ENCODE data around the gene ATG4A. TPM values are rescaled to one million over a fixed set of nuclear protein-coding genes. Genes with fewer than 3 reads are reported as not detected.

The ATG4A gene
- total RNA-seq, 1 donor from 2014 or later, result 18.0 TPM

DNA sequence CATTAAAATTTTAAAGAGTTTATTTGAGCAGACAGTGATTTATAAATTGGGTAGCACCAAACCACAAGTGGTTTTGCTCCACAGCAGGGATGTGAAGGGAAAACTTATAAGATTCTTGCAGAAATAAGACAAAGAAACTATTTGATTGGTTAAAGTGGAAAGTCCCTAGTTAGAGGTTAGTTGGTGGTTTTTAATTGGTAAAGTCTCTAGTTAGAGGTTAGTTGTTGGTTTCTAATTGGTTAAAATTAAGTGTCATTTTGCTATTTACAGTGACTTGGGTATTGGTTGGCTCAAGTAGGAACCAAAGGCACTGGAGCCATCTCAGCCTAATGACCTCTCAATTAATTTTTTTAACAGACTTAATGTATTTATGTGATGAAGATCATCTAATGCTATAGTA, 23.0 kb downstream of the ATG4A start:
- intact Hi-C loops (cut with DNase I), result no loop called here
- ATAC-seq (no peak), DNase-seq (ENCODE audit: missing footprints) (no peak)

DNA sequence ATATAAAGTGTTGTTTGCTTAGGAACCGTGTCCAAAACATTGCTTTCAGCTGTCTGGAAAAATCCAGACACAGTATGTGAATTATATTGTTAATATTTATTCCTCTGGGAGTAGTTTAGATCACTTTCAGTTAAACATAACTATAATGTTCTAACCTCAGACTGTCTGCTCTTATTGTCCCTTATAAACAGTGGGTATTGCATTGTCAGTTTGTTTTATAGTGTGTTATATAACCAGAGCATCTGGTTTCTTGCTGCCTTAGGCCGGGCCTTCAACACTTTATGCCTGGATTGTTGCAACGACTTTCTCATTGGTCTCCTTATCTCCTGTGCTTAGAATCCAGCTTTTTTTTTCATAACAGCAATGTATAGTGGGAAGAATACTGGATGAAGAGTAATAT, 26.4 kb downstream of the ATG4A start:
- intact Hi-C loops (cut with DNase I), result no loop called here
- no peak for DNase-seq (ENCODE audit: missing footprints)
- ATAC-seq, result no peak

DNA sequence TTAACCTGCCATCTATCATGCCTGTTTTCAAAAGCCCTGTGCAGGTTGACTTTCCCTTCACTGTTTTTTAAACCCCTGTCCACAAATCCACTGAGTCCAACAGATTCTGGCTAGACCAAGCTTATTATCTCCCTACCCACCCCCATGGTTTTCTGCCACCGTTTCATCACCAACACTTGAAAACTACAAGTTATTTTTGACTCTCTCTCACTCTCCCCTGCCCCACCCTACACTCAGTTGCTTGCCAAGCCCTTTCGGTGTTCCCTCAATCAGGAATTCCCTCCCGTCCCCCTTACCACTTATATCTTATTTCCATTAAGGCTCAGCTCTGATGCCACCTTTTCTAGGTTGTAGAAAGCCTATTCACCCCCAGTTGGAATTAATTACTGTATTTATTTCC, 29.7 kb downstream of the ATG4A start:
- no peak for DNase-seq (ENCODE audit: missing footprints)
- peak; percentile 63 for ATAC-seq
- intact Hi-C loops (cut with DNase I), result no loop called here

DNA sequence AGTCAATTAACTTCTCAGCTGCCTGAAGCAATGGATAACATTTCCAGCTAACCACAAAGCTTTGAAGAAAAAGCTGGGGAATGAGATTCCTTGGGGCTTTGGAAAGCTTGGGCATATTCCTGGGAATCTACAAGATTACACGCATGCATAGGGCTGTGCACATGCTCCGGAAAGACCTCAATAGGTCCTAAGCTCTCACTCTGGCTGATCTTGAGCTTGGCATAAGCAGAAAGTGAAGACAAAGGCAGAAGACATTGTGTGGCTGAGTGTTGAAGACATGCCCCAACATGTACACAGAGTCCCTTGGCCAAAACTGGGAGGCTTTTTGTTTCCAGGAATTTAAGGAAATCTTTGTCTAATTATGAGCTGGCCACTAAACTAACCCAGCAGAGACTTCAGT, 31.2 kb downstream of the ATG4A start:
- intact Hi-C loops (cut with DNase I), result no loop called here
- DNase-seq (ENCODE audit: missing footprints) (no peak), ATAC-seq (no peak)

DNA sequence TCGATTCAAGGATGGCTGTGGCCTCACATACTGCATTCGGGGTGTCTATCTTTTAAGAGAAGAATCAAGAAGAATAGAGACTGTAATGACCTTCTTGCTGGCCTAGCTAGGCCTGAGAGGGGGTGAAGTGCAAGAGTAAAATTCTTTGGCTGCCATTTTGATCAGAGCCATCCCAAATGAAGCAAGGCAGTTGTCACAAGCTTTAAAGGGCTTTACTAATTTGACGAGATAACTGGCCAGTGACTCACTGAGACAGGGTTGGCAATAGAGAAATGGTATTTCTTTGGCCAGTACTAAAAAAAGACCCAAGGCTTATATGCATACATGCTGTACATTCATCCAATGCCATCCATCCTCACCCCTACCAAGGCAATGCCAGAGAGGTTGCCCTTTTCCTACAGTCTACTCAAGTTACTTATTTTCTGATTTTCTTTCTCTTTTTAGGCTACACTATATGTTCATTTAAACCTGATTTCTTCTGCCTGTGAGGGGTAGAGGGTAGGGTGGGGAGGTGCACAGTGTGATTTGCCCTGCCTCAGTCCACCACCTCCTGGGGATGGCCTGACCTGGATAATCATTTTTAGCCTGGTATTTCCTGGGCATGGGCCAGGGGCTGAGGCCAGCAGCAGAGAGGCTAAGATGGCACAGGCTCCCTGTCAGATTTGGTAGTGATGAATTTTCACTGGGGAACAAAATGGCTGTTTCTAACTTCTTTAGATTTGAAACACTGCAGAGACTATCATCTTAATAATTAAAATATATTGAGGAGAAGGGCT, 32.2 kb downstream of the ATG4A start:
- intact Hi-C loops (cut with DNase I), result no loop called here
- ATAC-seq (peak; percentile 70), DNase-seq (ENCODE audit: missing footprints) (no peak)

DNA sequence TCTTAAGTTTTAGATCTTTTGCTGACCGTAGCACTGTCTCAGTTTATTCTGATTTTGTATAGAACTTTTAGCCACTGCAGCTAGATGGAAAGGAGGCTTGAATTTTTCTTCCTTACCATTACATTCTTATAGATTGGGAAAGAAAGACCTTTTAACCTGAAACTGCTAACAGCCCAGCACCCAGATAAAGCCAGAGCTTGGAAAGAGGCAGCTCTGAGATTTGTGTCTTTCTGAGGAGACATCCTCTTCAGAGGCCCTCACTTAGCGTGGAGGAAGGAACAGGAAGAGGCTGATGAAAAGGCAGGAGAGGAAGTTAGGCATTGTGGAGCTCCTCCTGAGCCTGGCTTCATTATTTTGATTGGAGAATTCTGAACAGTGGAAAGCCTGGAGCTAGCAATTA, 35.1 kb downstream of the ATG4A start:
- ATAC-seq (no peak), DNase-seq (ENCODE audit: missing footprints) (no peak)
- intact Hi-C loops (cut with DNase I), result no loop called here

DNA sequence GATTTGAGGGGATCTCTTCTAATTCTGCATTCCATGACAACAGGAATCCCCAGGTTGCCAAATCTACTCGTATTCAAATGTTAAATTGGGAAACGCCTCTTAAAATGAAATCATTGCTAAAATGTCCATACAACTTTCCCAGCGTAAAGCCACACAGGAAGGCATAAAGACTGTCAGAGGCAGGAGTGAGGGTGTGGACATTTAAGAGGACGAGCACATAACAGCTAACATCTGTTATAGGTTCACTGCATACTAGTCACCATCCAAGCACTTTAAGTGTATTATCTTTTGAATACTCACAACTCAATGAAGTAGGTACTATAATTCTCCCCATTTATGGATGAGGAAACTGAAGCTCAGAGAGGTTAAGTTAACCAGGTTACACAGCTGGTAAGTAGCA, 35.6 kb downstream of the ATG4A start:
- no peak for ATAC-seq
- intact Hi-C loops (cut with DNase I), result no loop called here

DNA sequence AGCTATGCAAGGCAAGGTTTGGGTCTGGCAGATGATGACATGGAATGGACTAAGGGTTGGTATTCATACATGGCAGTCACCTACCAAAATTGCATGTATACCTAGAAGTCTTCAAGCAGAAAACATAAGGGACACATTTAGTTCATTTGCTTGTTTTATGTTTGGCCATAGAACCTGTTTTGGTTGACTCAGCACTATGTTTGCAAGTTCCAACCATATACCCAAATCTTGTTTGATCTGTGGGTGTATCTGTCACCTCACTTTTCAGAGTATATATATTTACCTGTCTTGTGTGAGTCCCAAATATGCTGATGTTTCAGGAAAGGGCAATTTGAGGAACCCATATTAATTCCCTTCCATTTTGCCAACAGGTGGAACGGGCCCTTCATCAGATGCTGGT, 39.3 kb downstream of the ATG4A start:
- intact Hi-C loops (cut with DNase I), result no loop called here
- no peak for DNase-seq (ENCODE audit: missing footprints)
- ATAC-seq, result no peak

More for the DNA sequence above, 35.6 kb downstream of the ATG4A start:
- DNase-seq (ENCODE audit: missing footprints), result no peak

DNA sequence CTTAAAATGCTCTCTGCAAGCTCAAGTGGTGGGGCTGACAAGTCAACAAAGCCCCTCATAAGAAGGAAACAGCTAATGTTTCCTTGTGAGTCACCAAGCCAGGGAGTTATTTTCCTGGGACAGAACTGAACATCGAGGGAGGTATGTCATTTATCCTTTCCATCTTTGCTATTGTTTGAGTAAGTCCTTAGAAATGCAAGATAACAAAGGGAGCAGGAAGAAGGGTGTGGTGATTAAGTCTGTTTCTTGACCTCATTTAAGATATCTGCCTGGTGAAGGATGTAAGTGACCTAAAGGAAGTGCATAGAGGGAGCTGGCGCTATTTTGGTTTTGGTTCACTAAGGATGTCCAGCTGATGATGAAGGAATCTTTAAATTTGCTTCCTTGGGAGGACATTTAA, 39.9 kb downstream of the ATG4A start:
- DNase-seq (ENCODE audit: missing footprints) (no peak), ATAC-seq (no peak)
- intact Hi-C loops (cut with DNase I), result no loop called here

DNA sequence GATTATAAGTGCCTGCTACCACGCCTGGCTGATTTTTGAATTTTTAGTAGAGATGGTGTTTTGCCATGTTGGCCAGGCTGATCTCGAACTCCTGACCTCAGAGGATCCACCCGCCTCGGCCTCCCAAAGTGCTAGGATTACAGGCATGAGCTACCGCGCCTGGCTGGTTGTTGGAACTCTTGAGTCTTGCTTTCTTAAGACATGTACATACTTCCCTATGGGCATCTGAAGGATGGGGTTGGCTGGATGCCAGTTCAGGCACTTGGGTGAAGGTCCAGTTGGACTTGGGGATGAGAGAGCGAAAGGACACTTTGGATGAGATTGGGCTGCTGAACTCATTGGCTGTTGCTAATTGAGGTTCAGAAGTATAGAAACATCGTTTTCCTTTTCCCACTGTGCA, 40.5 kb downstream of the ATG4A start:
- ATAC-seq, result no peak
- intact Hi-C loops (cut with DNase I), result no loop called here
- no peak for DNase-seq (ENCODE audit: missing footprints)

DNA sequence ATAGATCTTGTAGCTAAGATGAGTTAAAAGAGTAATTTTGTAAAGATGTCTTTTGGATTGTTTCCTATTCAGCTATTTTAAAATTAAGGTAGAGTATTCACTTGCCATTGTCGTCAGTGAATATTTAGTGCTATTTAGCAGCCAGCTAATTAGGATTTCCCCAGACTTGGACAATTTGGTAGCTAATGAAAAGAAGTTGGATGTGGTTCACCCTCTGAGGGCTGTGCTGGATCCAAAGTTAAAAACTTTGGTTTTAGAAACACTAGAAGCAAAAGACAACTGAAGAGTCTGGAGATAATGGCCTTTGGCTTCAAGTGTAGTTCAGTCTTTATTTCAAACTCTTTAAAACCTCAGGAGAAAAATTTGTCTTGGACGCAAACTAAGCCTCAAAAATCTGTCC, 41.3 kb downstream of the ATG4A start:
- intact Hi-C loops (cut with DNase I), result no loop called here
- DNase-seq (ENCODE audit: missing footprints) (no peak), ATAC-seq (no peak)

DNA sequence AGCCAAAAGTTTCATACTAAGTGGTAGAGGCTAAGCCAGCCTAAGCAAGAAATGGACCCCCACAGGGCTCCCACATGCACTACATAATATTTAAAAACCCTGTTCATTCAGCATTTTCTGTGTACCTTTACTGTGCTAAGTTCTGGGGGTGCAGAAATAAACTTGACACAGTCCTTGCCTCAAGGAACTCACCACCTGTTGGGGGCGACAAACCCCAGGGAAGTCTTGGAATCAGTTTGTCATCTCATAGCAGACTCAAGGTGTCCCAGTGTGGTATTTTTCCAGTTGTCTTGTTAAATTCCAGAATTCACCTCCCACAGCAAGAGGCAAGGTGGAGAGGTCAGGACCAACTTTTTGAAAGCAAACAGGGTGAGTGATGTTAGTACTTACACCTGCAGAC, 43.1 kb downstream of the ATG4A start:
- no peak for ATAC-seq
- no peak for DNase-seq (ENCODE audit: missing footprints)
- intact Hi-C loops (cut with DNase I), result loop anchor here (5.0 kb wide), 2 partner anchors 42 to 117 kb away; partner anchors contain the start of genes ATG4A and PSMD10

DNA sequence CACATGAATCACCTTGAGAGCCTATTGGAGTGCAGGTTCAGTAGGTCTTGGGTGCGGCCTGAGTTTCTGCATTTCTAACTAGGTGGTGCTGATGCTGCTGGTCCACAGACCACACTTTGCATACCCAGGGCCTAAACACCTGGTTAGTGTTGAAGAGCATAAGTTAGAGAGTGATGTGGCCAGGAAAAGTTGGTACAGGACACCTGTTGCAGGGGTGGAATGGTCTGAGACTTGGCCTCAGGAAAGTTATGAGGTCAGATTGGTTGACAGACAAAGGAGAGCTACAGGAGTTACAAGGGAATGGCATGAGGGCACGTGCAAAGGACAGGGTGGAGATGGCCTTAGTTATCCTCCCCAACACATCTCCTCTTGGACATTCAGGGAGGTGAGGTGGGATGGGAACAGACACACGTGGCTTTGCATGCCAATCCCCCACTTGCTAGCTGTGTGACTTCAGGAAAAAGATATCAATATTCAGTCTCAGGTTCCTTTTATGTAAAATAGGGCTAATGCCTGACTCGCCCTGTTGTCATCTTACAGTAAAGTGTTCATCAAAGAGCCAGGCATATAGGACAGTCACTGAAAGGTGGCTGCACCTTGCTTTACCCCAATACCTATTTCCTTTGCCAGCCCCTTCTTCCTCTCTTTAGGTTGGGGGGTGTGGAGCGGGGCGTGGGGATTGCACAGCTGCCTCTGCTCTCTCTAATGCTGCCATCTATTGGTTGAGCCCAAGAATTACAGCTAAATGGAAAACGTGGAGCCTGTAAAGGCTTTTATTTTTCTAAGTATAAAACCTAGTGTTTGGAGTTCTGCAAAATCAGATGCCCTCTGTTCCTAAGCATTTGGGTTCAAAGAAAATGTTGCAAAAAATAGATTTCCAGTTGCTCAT, 47.5 kb downstream of the ATG4A start:
- ATAC-seq (no peak), DNase-seq (ENCODE audit: missing footprints) (no peak)
- intact Hi-C loops (cut with DNase I), result loop anchor here (5.0 kb wide), 2 partner anchors 47 to 122 kb away; partner anchors contain the start of genes ATG4A and PSMD10

DNA sequence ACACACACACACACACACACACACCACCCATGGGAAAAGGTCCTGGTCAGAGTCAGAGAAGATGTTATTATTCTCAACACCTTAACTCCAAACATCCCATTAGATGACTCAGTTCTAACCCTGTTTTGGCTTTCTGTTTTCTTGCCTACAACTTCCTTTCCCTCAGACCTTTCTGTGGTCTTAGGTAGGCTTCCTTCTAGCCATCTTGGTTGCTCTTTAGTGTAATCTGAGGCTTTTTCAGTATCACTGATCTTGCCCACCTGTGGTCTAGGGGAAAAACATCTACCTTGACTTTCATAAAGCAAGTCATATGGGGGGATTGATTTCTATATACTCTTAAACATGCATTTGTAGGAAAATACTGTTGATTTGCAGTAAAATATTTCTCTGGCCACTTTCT, 56.9 kb downstream of the ATG4A start:
- ATAC-seq (no peak), DNase-seq (ENCODE audit: missing footprints) (no peak)
- intact Hi-C loops (cut with DNase I), result no loop called here

DNA sequence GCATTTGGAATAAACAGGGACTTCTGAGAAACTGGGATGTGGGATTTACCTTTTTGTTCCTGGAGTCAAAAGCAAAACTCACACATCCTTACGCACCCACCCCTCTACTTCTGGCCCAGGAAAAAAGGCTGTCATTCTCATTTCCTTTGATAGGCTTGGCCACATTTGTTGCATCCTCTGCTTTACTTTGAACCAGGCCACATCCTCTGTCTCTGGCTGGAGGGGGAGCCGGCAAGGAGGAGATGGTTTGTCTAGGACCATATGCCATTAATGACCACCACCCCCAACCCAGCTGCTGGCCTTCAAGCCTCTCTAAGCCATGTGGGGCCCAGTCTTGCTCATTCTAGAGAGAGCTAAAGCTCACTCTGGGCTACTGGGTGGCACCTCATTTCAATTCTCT, 64.5 kb downstream of the ATG4A start:
- DNase-seq (ENCODE audit: missing footprints), result no peak
- intact Hi-C loops (cut with DNase I), result no loop called here
- ATAC-seq, result no peak

DNA sequence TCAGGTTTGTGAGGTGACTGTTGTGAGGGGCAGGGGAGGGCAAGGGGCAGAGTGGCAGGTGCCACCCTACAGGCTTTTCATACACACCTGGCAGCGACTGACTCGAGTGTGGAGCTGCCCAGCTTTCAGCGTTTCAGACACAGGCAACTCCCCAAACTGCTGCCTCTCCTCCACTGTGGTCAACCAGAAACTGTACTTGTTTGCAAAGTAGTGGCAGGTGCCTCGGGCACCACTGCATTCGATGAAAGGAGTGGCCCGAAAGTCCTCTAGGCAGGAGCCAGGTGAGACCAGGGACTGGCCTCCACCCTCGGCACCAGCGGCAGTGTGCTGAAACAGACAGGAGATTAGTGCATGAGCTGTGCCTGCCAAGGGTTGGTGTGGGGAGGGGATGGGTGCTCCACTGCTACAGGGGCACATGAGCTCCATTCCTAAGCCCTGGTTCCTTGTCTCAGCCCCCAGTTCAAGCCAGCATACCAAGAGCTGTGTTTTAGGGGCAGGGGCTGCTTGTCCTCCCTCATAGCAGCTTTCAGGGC, 65.4 kb downstream of the ATG4A start:
- ATAC-seq (no peak), DNase-seq (ENCODE audit: missing footprints) (no peak)
- intact Hi-C loops (cut with DNase I), result no loop called here

DNA sequence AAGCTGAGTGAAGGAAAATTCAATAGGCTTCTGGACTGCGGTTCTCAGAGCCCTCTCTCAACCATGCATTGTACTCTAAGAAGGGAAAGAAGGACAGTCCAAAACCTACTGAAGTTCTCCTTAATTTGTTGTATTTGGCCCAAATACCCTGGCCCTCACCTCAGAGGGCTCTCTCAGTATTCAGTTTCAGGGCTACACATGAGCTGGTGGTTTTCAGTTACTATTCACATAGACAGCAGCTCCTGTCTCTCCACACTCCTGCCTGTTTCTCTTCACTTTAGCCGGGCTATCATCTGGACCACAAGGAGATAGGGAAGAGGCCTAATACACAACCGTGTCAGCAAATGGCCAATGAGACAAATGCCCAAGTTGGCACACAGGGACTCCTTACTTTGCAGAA, 66.0 kb downstream of the ATG4A start:
- no peak for ATAC-seq
- intact Hi-C loops (cut with DNase I), result no loop called here
- DNase-seq (ENCODE audit: missing footprints), result no peak

DNA sequence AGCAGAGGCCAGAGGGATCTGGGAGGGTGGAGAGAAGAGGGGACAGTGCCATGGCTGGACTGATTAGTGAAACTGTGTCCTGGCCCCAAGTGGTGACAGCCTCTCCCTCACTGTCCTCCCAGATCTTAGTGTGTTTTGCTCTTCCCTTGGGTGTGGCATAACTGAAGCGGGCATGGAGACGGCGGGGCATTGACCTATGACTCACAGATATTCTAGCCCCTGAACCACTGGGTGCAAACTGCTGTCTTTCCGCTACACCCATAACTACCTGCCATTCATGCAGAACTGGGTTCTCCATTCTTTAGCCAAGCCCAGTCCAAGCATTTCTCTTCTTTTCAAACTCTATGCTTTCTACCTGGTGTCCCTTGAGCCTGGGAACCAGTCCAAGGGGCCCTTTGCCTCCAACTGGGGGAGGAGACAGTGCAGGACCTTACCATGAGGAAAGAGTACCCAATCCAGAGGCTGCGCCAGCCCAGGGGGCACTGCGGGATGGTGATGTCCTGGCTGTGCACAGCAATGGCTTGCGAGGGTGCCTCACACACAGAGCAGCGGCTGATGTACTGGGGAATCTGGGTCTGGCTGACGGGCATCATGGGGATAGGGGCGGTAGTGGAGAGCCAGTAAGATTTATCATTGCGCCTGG, 67.6 kb downstream of the ATG4A start:
- intact Hi-C loops (cut with DNase I), result no loop called here
- no peak for ATAC-seq
- no peak for DNase-seq (ENCODE audit: missing footprints)

DNA sequence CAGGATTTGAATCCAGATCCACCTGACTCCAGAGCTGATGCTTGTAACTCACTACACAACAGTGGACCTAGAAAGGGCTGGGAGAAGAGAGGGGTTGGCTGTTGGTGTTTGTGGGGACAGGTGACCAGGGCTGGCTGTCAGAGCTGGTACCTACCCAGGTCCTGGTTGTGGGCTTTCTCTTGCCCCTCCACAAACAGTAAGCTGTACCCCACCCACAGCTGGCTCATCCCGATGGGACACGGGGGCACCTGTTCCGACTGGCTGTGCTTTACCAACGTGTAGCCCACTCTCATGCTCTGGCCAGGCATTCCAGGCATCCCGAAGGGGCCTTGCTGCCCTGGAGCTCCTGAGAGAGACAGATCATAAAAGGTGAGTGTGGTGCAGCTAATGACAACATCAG, 68.7 kb downstream of the ATG4A start:
- DNase-seq (ENCODE audit: missing footprints) (no peak), ATAC-seq (no peak)
- intact Hi-C loops (cut with DNase I), result no loop called here

Measured in Right ventricle myocardium inferior (tissue), 1 donor.